Neural cell (in vitro differentiated cells): ENCODE measurements around the gene ITPRID2. TPM values are rescaled to one million over a fixed set of nuclear protein-coding genes. Genes with fewer than 3 reads are reported as not detected.

Source experiments
- H2AFZ ChIP-seq: fragments of 200-600, 300-800 bp; sonication (generic), shearing (Covaris generic); 2 replicates; pipeline ENCODE4 v1.6.0; 2014; ENCODE audit warnings: low read depth, mild to moderate bottlenecking, antibody characterized with exemption, low read length, moderate library complexity
- H3F3A ChIP-seq: fragments of 200-600 bp; shearing (Covaris generic); 2 replicates; pipeline ENCODE4 v1.6.1; 2016; ENCODE audit warnings: mild to moderate bottlenecking, moderate library complexity, mixed read lengths, antibody characterized with exemption, low read length; ENCODE audit not compliant: insufficient read depth, poor library complexity, severe bottlenecking
- H3K27ac ChIP-seq: fragments of 200-600, 300-800 bp; sonication (generic), shearing (Covaris generic); 2 replicates; pipeline ENCODE4 v1.5.1; 2014; ENCODE audit warnings: mild to moderate bottlenecking, low read length, moderate library complexity
- H3K27me3 ChIP-seq: fragments of 300-800, 200-600 bp; sonication (generic), shearing (Covaris generic); 2 replicates; pipeline ENCODE4 v1.6.0; 2014; ENCODE audit warnings: mild to moderate bottlenecking, low read depth, low read length, moderate library complexity; ENCODE audit not compliant: insufficient read depth
- H3K36me3 ChIP-seq: fragments of 300-800, 200-600 bp; sonication (generic), shearing (Covaris generic); 2 replicates; pipeline ENCODE4 v1.5.1; 2014; ENCODE audit warnings: mild to moderate bottlenecking, antibody characterized with exemption, low read length, moderate library complexity; ENCODE audit not compliant: insufficient read depth
- H3K4me2 ChIP-seq: fragments of 300-800, 200-600 bp; sonication (generic), shearing (Covaris generic); 2 replicates; pipeline ENCODE4 v1.6.0; 2014; ENCODE audit warnings: mild to moderate bottlenecking, low read length
- H3K4me3 ChIP-seq: fragments of 300-800, 200-600 bp; sonication (generic), shearing (Covaris generic); 2 replicates; pipeline ENCODE4 v1.5.1; 2014; ENCODE audit warnings: mild to moderate bottlenecking, low read length, moderate library complexity
- H3K79me2 ChIP-seq: fragments of 200-600 bp; shearing (Covaris generic); replicated peaks from 2 replicates; pipeline ENCODE4 v1.6.0; 2014; ENCODE audit warnings: mild to moderate bottlenecking, low read length, moderate library complexity; ENCODE audit not compliant: insufficient read depth
- H3K9ac ChIP-seq: fragments of 300-800, 200-600 bp; sonication (generic), shearing (Covaris generic); 2 replicates; pipeline ENCODE4 v1.6.1; 2016; ENCODE audit warnings: mild to moderate bottlenecking, low read length, mixed read lengths
- H3K9me2 ChIP-seq: fragments of 200-600 bp; shearing (Covaris generic); 2 replicates; pipeline ENCODE4 v1.6.1; 2016; ENCODE audit warnings: mild to moderate bottlenecking, low read length, mixed read lengths; ENCODE audit not compliant: insufficient read depth
- H3K9me3 ChIP-seq: fragments of 200-600, 300-800 bp; sonication (generic), shearing (Covaris generic); 2 replicates; pipeline ENCODE4 v1.6.1; 2016; ENCODE audit warnings: mild to moderate bottlenecking, mixed run types, low read length, moderate library complexity, mixed read lengths
- H4K20me1 ChIP-seq: fragments of 200-600 bp; shearing (Covaris generic); 2 replicates; pipeline ENCODE4 v1.6.1; 2016; ENCODE audit warnings: mild to moderate bottlenecking, mixed run types; ENCODE audit not compliant: insufficient read depth
- CTCF ChIP-seq: fragments of 450-650 bp; IDR thresholded peaks from 2 replicates; pipeline ENCODE4 v1.5.1; 2014; ENCODE audit warnings: antibody characterized with exemption, mild to moderate bottlenecking, moderate library complexity; ENCODE audit not compliant: poor library complexity, severe bottlenecking
- EP300 ChIP-seq: fragments of 450-650 bp; conservative IDR thresholded peaks from 2 replicates; pipeline ENCODE4 v1.6.1; 2014; ENCODE audit warnings: antibody characterized with exemption, mild to moderate bottlenecking, moderate library complexity; ENCODE audit not compliant: poor library complexity, severe bottlenecking
- EZH2 ChIP-seq: fragments of 200-600, 300-800 bp; shearing (Covaris generic), sonication (generic); IDR thresholded peaks from 2 replicates; pipeline ENCODE4 v1.6.1; 2014; ENCODE audit warnings: antibody characterized with exemption, low read length, borderline replicate concordance, mild to moderate bottlenecking; ENCODE audit not compliant: insufficient read depth, poor library complexity, severe bottlenecking
- MXI1 ChIP-seq: fragments of 450-650 bp; conservative IDR thresholded peaks from 2 replicates; pipeline ENCODE4 v1.6.1; 2014; ENCODE audit warnings: antibody characterized with exemption, mild to moderate bottlenecking; ENCODE audit not compliant: poor library complexity, severe bottlenecking
- POLR2AphosphoS5 ChIP-seq: IDR thresholded peaks from 2 replicates; pipeline ENCODE4 v1.6.1; 2012
- RAD21 ChIP-seq: fragments of 450-650 bp; conservative IDR thresholded peaks from 2 replicates; pipeline ENCODE4 v1.6.1; 2014; ENCODE audit warnings: antibody characterized with exemption, mild to moderate bottlenecking, moderate library complexity
- SMC3 ChIP-seq: fragments of 450-650 bp; conservative IDR thresholded peaks from 2 replicates; pipeline ENCODE4 v1.6.1; 2014; ENCODE audit warnings: antibody characterized with exemption, mild to moderate bottlenecking, moderate library complexity; ENCODE audit not compliant: poor library complexity
- TAF1 ChIP-seq: IDR thresholded peaks from 2 replicates; pipeline ENCODE4 v1.6.1; 2012; ENCODE audit warnings: low read depth
- polyA plus RNA-seq: library from polyadenylated mRNA; depleted of rRNA; stranded (reverse); fragments of >200 nt; gene quantifications from 2 replicates; pipeline ENCODE4 v1.2.3, GENCODE V29; 2014
- TF ChIP-seq, protein P1 (sequence below): IDR thresholded peaks from 2 replicates; pipeline ENCODE4 v1.6.1; 2012; ENCODE audit warnings: borderline replicate concordance

The ITPRID2 gene
- polyA plus RNA-seq, 1 donor from 2014 or later = 42.0 TPM

DNA sequence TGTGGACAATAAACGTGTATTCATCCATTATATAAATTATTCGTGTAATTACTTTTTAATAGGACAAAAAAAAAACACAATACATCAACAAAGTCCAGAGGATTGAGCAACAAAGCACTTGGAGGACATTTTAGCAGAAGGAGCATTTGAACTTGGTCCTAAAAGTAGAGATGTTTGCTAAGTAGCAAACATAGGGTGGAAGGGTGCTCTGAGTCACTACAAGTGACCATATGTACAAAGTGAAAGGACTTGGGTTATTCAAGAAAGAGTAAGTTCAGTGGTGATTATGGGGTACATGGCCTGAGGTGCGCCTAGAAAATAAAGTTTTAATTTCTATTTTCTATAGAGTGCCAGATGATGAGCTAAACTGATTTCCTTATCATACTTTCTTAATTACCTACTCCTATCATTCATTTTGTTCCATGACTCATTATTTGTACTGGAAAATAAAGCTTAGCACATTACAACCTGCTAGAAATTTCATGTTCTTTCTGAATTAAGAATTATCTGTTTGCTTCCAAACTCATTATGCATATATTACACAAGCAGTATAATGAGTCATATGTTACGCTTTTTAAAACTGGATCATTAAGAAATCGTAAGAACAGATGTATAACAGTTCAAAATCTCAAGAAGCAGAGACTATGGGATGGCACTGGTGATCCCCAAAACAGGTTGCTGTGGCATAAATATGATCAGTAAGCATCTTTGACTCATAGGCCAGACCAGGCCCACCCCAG is 81.1 kb downstream of the ITPRID2 start:
- Histone ChIP-seq H3K4me2 (no peak overlapping the region), H3K4me3 (no peak overlapping the region), H3K27me3 (no peaks in the 10 kb centered on the region), H3F3A (no peaks in the 10 kb centered on the region), H3K9me3 (no peaks in the 10 kb centered on the region), H4K20me1 (no peaks in the 10 kb centered on the region), H3K27ac (no peak overlapping the region), H2AFZ (no peak overlapping the region), H3K9me2 (no peaks in the 10 kb centered on the region), H3K79me2 (no peaks in the 10 kb centered on the region), H3K36me3 (no peaks in the 10 kb centered on the region), H3K9ac (no peak overlapping the region)
- TF ChIP-seq EP300 = no peak
- TF ChIP-seq EZH2 = no peak
- no peak for TF ChIP-seq MXI1
- no peak for TF ChIP-seq CTCF
- TF ChIP-seq SMC3 = no peak
- TF ChIP-seq RAD21 = no peak
- no peak for TF ChIP-seq TAF1
- TF ChIP-seq, protein P1, sequence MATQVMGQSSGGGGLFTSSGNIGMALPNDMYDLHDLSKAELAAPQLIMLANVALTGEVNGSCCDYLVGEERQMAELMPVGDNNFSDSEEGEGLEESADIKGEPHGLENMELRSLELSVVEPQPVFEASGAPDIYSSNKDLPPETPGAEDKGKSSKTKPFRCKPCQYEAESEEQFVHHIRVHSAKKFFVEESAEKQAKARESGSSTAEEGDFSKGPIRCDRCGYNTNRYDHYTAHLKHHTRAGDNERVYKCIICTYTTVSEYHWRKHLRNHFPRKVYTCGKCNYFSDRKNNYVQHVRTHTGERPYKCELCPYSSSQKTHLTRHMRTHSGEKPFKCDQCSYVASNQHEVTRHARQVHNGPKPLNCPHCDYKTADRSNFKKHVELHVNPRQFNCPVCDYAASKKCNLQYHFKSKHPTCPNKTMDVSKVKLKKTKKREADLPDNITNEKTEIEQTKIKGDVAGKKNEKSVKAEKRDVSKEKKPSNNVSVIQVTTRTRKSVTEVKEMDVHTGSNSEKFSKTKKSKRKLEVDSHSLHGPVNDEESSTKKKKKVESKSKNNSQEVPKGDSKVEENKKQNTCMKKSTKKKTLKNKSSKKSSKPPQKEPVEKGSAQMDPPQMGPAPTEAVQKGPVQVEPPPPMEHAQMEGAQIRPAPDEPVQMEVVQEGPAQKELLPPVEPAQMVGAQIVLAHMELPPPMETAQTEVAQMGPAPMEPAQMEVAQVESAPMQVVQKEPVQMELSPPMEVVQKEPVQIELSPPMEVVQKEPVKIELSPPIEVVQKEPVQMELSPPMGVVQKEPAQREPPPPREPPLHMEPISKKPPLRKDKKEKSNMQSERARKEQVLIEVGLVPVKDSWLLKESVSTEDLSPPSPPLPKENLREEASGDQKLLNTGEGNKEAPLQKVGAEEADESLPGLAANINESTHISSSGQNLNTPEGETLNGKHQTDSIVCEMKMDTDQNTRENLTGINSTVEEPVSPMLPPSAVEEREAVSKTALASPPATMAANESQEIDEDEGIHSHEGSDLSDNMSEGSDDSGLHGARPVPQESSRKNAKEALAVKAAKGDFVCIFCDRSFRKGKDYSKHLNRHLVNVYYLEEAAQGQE = no peak
- TF ChIP-seq POLR2AphosphoS5 = no peak

DNA sequence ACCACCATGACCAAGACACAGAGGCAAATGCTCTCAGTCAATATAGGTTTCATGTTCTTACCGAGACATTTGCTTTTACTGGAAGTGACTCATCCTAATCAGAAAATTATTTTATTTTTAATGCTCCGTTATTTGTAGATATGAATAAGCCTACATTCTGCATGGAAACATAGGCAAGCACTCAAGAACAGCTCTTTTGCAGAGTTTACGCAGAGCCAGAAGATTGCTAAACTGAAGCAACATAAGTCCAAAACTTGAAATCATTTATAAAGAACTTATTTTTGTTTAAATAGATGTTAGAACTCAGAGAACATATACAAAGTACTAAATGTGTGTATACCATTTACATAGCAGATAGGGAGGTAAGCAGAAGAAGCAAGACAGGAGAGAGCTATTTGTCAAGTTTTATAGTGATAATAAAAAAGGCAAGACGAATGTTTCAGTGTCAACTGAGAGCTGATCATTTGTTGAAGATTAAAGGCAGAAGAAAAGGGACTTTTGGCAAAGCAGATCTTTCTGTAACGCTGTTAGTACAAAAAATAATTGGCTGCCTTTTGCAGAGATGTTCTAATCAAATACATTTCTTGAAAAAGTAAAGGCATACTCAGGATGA is 81.7 kb downstream of the ITPRID2 start:
- no peak overlapping the region for H3K4me2 ChIP-seq
- H3F3A ChIP-seq = no peaks in the 10 kb centered on the region
- no peaks in the 10 kb centered on the region for H3K27me3 ChIP-seq
- no peaks in the 10 kb centered on the region for H4K20me1 ChIP-seq
- TF ChIP-seq TAF1 (no peak), POLR2AphosphoS5 (no peak), RAD21 (no peak), EZH2 (no peak), EP300 (no peak), CTCF (no peak), MXI1 (no peak), SMC3 (no peak)
- TF ChIP-seq, protein P1 = no peak
- no peak overlapping the region for H3K9ac ChIP-seq
- H3K9me2 ChIP-seq = no peaks in the 10 kb centered on the region
- no peaks in the 10 kb centered on the region for H3K36me3 ChIP-seq
- no peaks in the 10 kb centered on the region for H3K79me2 ChIP-seq
- no peak overlapping the region for H2AFZ ChIP-seq
- no peaks in the 10 kb centered on the region for H3K9me3 ChIP-seq
- no peak overlapping the region for H3K4me3 ChIP-seq
- no peak overlapping the region for H3K27ac ChIP-seq
